Thoracic aorta (tissue), 2 donors: ENCODE measurements around the gene KCNIP4. TPM values are rescaled to one million over a fixed set of nuclear protein-coding genes. Genes with fewer than 3 reads are reported as not detected.

Experiments
- ATAC-seq: fragments of 150-250 bp; one replicate; pipeline ENCODE4 v1.8.0; 2017; ENCODE audit warnings: low read depth; ENCODE audit not compliant: insufficient number of reproducible peaks, low FRiP score
- DNase-seq: peaks from one replicate; pipeline ENCODE4 v3.0.0-alpha.2; 2020; ENCODE audit warnings: low spot score
- H3K27ac ChIP-seq, 2 donors: fragments of 200-600 bp; sonication (generic); 1 replicate in 1 of 2; 2 replicates in 1 of 2; pipeline ENCODE4 v1.5.1; 2016; ENCODE audit warnings: mild to moderate bottlenecking in 2 of 2, moderate library complexity in 2 of 2
- H3K27me3 ChIP-seq: fragments of 200-600 bp; sonication (generic); replicated peaks from 2 replicates; pipeline ENCODE4 v1.6.0; 2016; ENCODE audit warnings: mild to moderate bottlenecking; ENCODE audit not compliant: insufficient read depth
- H3K36me3 ChIP-seq: fragments of 200-600 bp; sonication (generic); one replicate; pipeline ENCODE4 v1.5.1; 2016
- H3K4me1 ChIP-seq, 2 donors: fragments of 200-600 bp; sonication (generic); 1 replicate in 1 of 2; 2 replicates in 1 of 2; pipeline versions ENCODE4 v1.5.1 to v1.6.0; 2016; ENCODE audit warnings: low read depth in 2 of 2, mild to moderate bottlenecking in 1 of 2; ENCODE audit not compliant: control insufficient read depth in 1 of 2
- H3K4me3 ChIP-seq: fragments of 200-600 bp; sonication (generic); 2 replicates; pipeline ENCODE4 v1.5.1; 2016; ENCODE audit warnings: mild to moderate bottlenecking
- H3K9me3 ChIP-seq: fragments of 200-600 bp; sonication (generic); 2 replicates; pipeline ENCODE4 v1.5.1; 2016
- total RNA-seq, 2 donors: library from RNA; depleted of rRNA; stranded (reverse); fragments of >200 nt; gene quantifications; one replicate each; pipeline versions ENCODE4 v1.1.0 to v1.2.3, GENCODE V29; 2016
- TF ChIP-seq, protein P1 (sequence below): fragments of 200-600 bp; sonication (generic); IDR thresholded peaks from one replicate; pipeline ENCODE4 v1.5.1; 2019; ENCODE audit warnings: antibody characterized with exemption

KCNIP4 gene
- total RNA-seq, 2 donors from 2014 or later: not detected

GRCh38 chr4:21749924-21750323 is 198.6 kb downstream of the KCNIP4 start:
- H3K4me3 ChIP-seq: no peak overlapping the region
- no peaks in the 10 kb centered on the region for H3K4me1 ChIP-seq
- no peaks in the 10 kb centered on the region for H3K27me3 ChIP-seq
- TF ChIP-seq, protein P1, sequence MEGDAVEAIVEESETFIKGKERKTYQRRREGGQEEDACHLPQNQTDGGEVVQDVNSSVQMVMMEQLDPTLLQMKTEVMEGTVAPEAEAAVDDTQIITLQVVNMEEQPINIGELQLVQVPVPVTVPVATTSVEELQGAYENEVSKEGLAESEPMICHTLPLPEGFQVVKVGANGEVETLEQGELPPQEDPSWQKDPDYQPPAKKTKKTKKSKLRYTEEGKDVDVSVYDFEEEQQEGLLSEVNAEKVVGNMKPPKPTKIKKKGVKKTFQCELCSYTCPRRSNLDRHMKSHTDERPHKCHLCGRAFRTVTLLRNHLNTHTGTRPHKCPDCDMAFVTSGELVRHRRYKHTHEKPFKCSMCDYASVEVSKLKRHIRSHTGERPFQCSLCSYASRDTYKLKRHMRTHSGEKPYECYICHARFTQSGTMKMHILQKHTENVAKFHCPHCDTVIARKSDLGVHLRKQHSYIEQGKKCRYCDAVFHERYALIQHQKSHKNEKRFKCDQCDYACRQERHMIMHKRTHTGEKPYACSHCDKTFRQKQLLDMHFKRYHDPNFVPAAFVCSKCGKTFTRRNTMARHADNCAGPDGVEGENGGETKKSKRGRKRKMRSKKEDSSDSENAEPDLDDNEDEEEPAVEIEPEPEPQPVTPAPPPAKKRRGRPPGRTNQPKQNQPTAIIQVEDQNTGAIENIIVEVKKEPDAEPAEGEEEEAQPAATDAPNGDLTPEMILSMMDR: no peak
- ATAC-seq (no peak), DNase-seq (no peak)
- no peaks in the 10 kb centered on the region for H3K36me3 ChIP-seq
- H3K9me3 ChIP-seq: no peaks in the 10 kb centered on the region
- no peak overlapping the region for H3K27ac ChIP-seq

GRCh38 chr4:21749412-21749811 is 199.2 kb downstream of the KCNIP4 start:
- DNase-seq (no peak), ATAC-seq (no peak)
- Histone ChIP-seq H3K27ac (no peak overlapping the region), H3K4me1 (no peaks in the 10 kb centered on the region), H3K9me3 (no peaks in the 10 kb centered on the region), H3K27me3 (no peaks in the 10 kb centered on the region), H3K4me3 (no peak overlapping the region), H3K36me3 (no peaks in the 10 kb centered on the region)
- TF ChIP-seq, protein P1: no peak

- H3K36me3 ChIP-seq: no peaks in the 10 kb centered on the region
- TF ChIP-seq, protein P1: no peak
- no peak for ATAC-seq
These were observed 204.5 kb downstream of the KCNIP4 start for GRCh38 chr4:21744046-21744445.

DNA sequence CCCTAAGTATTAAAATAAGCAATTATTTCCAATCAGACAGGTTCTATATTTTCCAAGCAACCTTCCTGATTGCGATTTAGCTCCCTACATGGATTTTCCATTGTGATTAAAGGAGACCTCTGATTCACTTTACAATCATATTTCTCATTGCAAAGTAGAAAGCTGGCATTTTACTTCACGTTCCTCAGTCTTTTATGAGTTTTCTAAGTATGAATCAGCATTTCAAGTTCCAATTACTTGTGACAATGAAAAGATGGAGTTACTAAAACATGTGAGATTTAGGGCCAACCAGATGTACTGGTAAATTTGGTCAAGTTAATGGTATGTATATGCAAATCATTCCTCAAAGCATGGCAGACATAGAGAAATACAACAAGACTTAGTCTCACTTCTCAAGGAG is 206.2 kb downstream of the KCNIP4 start:
- Histone ChIP-seq H3K4me1 (no peaks in the 10 kb centered on the region), H3K36me3 (no peaks in the 10 kb centered on the region), H3K27ac (no peak overlapping the region), H3K27me3 (no peaks in the 10 kb centered on the region), H3K9me3 (no peaks in the 10 kb centered on the region), H3K4me3 (no peak overlapping the region)
- ATAC-seq (no peak), DNase-seq (no peak)
- TF ChIP-seq, protein P1: no peak

More at GRCh38 chr4:21744046-21744445, 204.5 kb downstream of the KCNIP4 start:
- Histone ChIP-seq H3K4me3 (no peak overlapping the region), H3K27ac (no peak overlapping the region), H3K27me3 (no peaks in the 10 kb centered on the region), H3K4me1 (no peaks in the 10 kb centered on the region), H3K9me3 (no peaks in the 10 kb centered on the region)
- no peak for DNase-seq

DNA sequence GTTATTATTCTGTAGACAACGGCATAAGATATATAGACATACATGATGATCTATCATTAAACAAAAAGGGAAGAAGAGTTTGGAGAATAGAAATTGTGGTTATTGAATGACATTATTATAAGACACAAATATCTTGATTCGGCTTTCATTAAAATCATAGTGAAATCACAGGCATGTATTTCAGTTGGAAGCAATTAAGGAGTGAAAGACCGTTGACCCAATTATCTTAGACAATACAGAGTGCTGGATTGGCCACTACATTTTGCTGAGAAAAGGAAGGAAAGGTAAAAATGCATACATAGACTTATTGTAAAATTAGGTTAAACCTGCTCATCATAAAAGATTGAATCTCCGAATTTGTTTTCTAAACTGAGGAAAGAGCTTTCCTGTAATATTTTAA is 209.8 kb downstream of the KCNIP4 start:
- Histone ChIP-seq H3K27me3 (no peaks in the 10 kb centered on the region), H3K36me3 (no peaks in the 10 kb centered on the region), H3K9me3 (no peaks in the 10 kb centered on the region), H3K4me3 (no peak overlapping the region), H3K4me1 (no peaks in the 10 kb centered on the region), H3K27ac (no peak overlapping the region)
- TF ChIP-seq, protein P1: no peak
- DNase-seq (no peak), ATAC-seq (no peak)
